Tibial nerve (tissue), 4 donors: ENCODE measurements around the gene MARCKSL1. TPM values are rescaled to one million over a fixed set of nuclear protein-coding genes. Genes with fewer than 3 reads are reported as not detected.

Experiments
- DNase-seq, 2 donors: peaks; one replicate each; pipeline ENCODE4 v3.0.0-alpha.2; 2019; ENCODE audit warnings: low spot score in 2 of 2
- H3K27ac ChIP-seq, 4 donors: fragments of 200-600 bp; sonication (generic) in 3 of 4; one replicate each; pipeline ENCODE4 v1.5.1; 2017 to 2019; ENCODE audit warnings: mild to moderate bottlenecking in 1 of 4
- H3K27me3 ChIP-seq, 2 donors: fragments of 200-600 bp; sonication (generic) in 1 of 2; one replicate each; pipeline versions ENCODE4 v1.5.1 to v1.6.0; 2017 to 2019
- H3K36me3 ChIP-seq, 3 donors: fragments of 200-600 bp; sonication (generic); one replicate each; pipeline ENCODE4 v1.5.1; 2018 to 2019
- H3K4me1 ChIP-seq, 4 donors: fragments of 200-600 bp; sonication (generic) in 3 of 4; one replicate each; pipeline ENCODE4 v1.5.1; 2017 to 2019
- H3K4me3 ChIP-seq, 4 donors: fragments of 200-600 bp; sonication (generic) in 3 of 4; one replicate each; pipeline ENCODE4 v1.5.1; 2017 to 2019; ENCODE audit warnings: mild to moderate bottlenecking in 1 of 4, moderate library complexity in 1 of 4
- H3K9me3 ChIP-seq, 4 donors: fragments of 200-600 bp; sonication (generic) in 3 of 4; one replicate each; pipeline ENCODE4 v1.5.1; 2017 to 2019
- CTCF ChIP-seq, 5 experiments: fragments of 200-600 bp in 3 of 5; fragments of 450-650 bp in 2 of 5; sonication (generic) in 3 of 5; IDR thresholded peaks; one replicate each; pipeline ENCODE4 v1.5.1; 2016 to 2019; ENCODE audit warnings: antibody characterized with exemption in 5 of 5, mild to moderate bottlenecking in 3 of 5, moderate library complexity in 2 of 5
- EP300 ChIP-seq, 2 donors: sonication (generic); formaldehyde crosslinking; IDR thresholded peaks; one replicate each; pipeline ENCODE4 v1.6.1; 2017; ENCODE audit warnings: antibody characterized with exemption in 2 of 2, mild to moderate bottlenecking in 1 of 2
- POLR2A ChIP-seq, 2 donors: fragments of 450-650 bp; IDR thresholded peaks; one replicate each; pipeline ENCODE4 v1.6.1; 2017; ENCODE audit warnings: antibody characterized with exemption in 2 of 2, mild to moderate bottlenecking in 2 of 2, moderate library complexity in 2 of 2
- WGBS, 2 donors: methylation state at CpG; one replicate each; pipeline ENCODE4 v1.1.5; 2018; 5-methylcytosine and 5-hydroxymethylcytosine counted together
- total RNA-seq, 4 donors: library from RNA; depleted of rRNA; stranded (reverse); fragments of >200 nt; gene quantifications; one replicate each; pipeline ENCODE4 v1.1.0, GENCODE V29; 2016

Gene MARCKSL1
- total RNA-seq, 4 donors from 2014 or later = 42.4 to 61.2 (median 45.0) TPM

- H3K4me1 ChIP-seq = peaks cover 0 to 56% (median 26%) of the 10 kb centered on the region in 4 donors
- WGBS, 2 donors = 48 to 62% methylated on average over 2 of the region's 2 CpGs
- H3K27ac ChIP-seq = peak overlapping the region; percentile 94 to 99 (median 96)
- H3K9me3 ChIP-seq = no peaks in the 10 kb centered on the region
- no peaks in the 10 kb centered on the region for H3K27me3 ChIP-seq
- DNase-seq = no peak
- peaks cover 0 to 9% (median 0%) of the 10 kb centered on the region in 3 donors for H3K36me3 ChIP-seq
- TF ChIP-seq CTCF (IDR thresholded peaks at IDR 0.05) = no peak
- no peak for TF ChIP-seq POLR2A (IDR thresholded peaks at IDR 0.05)
- no peak for TF ChIP-seq EP300 (IDR thresholded peaks at IDR 0.05)
- peak overlapping the region in 1 of 4 donors; percentile 91 for H3K4me3 ChIP-seq
Measured at GRCh38 chr1:32352831-32353383, 16.9 kb upstream of the MARCKSL1 start.

GRCh38 chr1:32352239-32352745, 16.3 kb upstream of the MARCKSL1 start:
- Histone ChIP-seq H3K36me3 (peaks cover 0 to 9% (median 0%) of the 10 kb centered on the region in 3 donors), H3K4me1 (peaks cover 0 to 56% (median 26%) of the 10 kb centered on the region in 4 donors), H3K27ac (peak overlapping the region; percentile 94 to 99 (median 96)), H3K4me3 (peak overlapping the region; percentile 51 to 96 (median 84)), H3K27me3 (no peaks in the 10 kb centered on the region), H3K9me3 (no peaks in the 10 kb centered on the region)
- DNase-seq = no peak
- WGBS, 2 donors = 24 to 42% methylated on average over 5 to 8 of the region's 8 CpGs
- TF ChIP-seq EP300 (IDR thresholded peaks at IDR 0.05) (no peak), CTCF (IDR thresholded peaks at IDR 0.05) (no peak), POLR2A (IDR thresholded peaks at IDR 0.05) (no peak)

- WGBS, 2 donors = 0 to 2% methylated on average over 22 to 25 of the region's 75 CpGs
Measured at GRCh38 chr1:32351399-32352238, 15.6 kb upstream of the MARCKSL1 start.

GRCh38 chr1:32350785-32351398, 14.9 kb upstream of the MARCKSL1 start:
- no peaks in the 10 kb centered on the region for H3K9me3 ChIP-seq
- peak overlapping the region; percentile 94 to 99 (median 96) for H3K27ac ChIP-seq
- H3K27me3 ChIP-seq = no peaks in the 10 kb centered on the region
- TF ChIP-seq POLR2A (IDR thresholded peaks at IDR 0.05) (no peak), CTCF (IDR thresholded peaks at IDR 0.05) (peak; percentile 28 to 83 (median 73))
- H3K4me3 ChIP-seq = peak overlapping the region; percentile 51 to 96 (median 84)
- peak; percentile 67 to 71 for DNase-seq
- WGBS, 2 donors = 21% methylated on average over 22 to 28 of the region's 28 CpGs
- H3K4me1 ChIP-seq = peaks cover 0 to 56% (median 26%) of the 10 kb centered on the region in 4 donors
- H3K36me3 ChIP-seq = peaks cover 0 to 9% (median 0%) of the 10 kb centered on the region in 3 donors

More at GRCh38 chr1:32351399-32352238, 15.6 kb upstream of the MARCKSL1 start:
- H3K27me3 ChIP-seq = no peaks in the 10 kb centered on the region
- H3K36me3 ChIP-seq = peaks cover 0 to 9% (median 0%) of the 10 kb centered on the region in 3 donors
- H3K4me1 ChIP-seq = peaks cover 0 to 56% (median 26%) of the 10 kb centered on the region in 4 donors
- H3K9me3 ChIP-seq = no peaks in the 10 kb centered on the region
- TF ChIP-seq POLR2A (IDR thresholded peaks at IDR 0.05) = peak; percentile 89 to 96
- peak in 3 of 5 experiments; percentile 8 to 33 (median 29) for TF ChIP-seq CTCF (IDR thresholded peaks at IDR 0.05)
- TF ChIP-seq EP300 (IDR thresholded peaks at IDR 0.05) = peak in 1 of 2 donors; percentile 95
- peak; percentile 89 to 91 for DNase-seq
- peak overlapping the region; percentile 94 to 99 (median 96) for H3K27ac ChIP-seq
- H3K4me3 ChIP-seq = peak overlapping the region; percentile 51 to 96 (median 84)
